ENCODE results near the gene STRADB.
"Not testable (repeated sequence)": the region's sequence is repeated elsewhere in the genome, so short reads cannot be mapped to it uniquely, and the experiment has no call there.

STRADB gene

GRCh38 chr2:201432038-201432620 is 19.4 kb upstream of the STRADB start:
- H3K4me1 ChIP-seq (ENCODE audit: insufficient read depth, low read length): no peaks in the 10 kb centered on the region
- H3K27ac ChIP-seq (ENCODE audit: low read depth, low read length): no peak overlapping the region
- peaks cover 11% of the 10 kb centered on the region for H3K9me3 ChIP-seq (ENCODE audit: insufficient read depth, low read depth, low read length)
- H3K36me3 ChIP-seq (ENCODE audit: insufficient read depth, low read length): no peaks in the 10 kb centered on the region; the same call in 1 of the 2 replicates
- no peaks in the 10 kb centered on the region for H3K27me3 ChIP-seq (ENCODE audit: insufficient read depth, low read length)
- H3K4me3 ChIP-seq (ENCODE audit: low read length): no peak overlapping the region
- no peak overlapping the region for H3K9ac ChIP-seq (ENCODE audit: low read depth, low read length)
- 92% methylated on average over 4 of the region's 4 CpGs for WGBS

- Histone ChIP-seq H3K36me3 (ENCODE audit: insufficient read depth, low read length) (no peaks in the 10 kb centered on the region; the same call in 1 of the 2 replicates), H3K9me3 (ENCODE audit: insufficient read depth, low read depth, low read length) (peaks cover 11% of the 10 kb centered on the region), H3K4me3 (ENCODE audit: low read length) (no peak overlapping the region), H3K9ac (ENCODE audit: low read depth, low read length) (no peak overlapping the region), H3K27me3 (ENCODE audit: insufficient read depth, low read length) (no peaks in the 10 kb centered on the region), H3K27ac (ENCODE audit: low read depth, low read length) (no peak overlapping the region), H3K4me1 (ENCODE audit: insufficient read depth, low read length) (no peaks in the 10 kb centered on the region)
- 94% methylated on average over 4 of the region's 5 CpGs for WGBS
Measured at GRCh38 chr2:201432621-201433393, 18.7 kb upstream of the STRADB start.

- 83% methylated on average over 11 of the region's 11 CpGs for WGBS
Measured at GRCh38 chr2:201433394-201433995, 18.0 kb upstream of the STRADB start.

GRCh38 chr2:201436141-201436540 is 15.4 kb upstream of the STRADB start:
- H3K36me3 ChIP-seq (ENCODE audit: insufficient read depth, low read length): no peaks in the 10 kb centered on the region; the same call in 1 of the 2 replicates
- H3K27me3 ChIP-seq (ENCODE audit: insufficient read depth, low read length): no peaks in the 10 kb centered on the region
- H3K27ac ChIP-seq (ENCODE audit: low read depth, low read length): no peak overlapping the region
- no peak overlapping the region for H3K9ac ChIP-seq (ENCODE audit: low read depth, low read length)
- 100% methylated on average over 2 of the region's 2 CpGs for WGBS
- H3K4me3 ChIP-seq (ENCODE audit: low read length): no peak overlapping the region
- peaks cover 2% of the 10 kb centered on the region; the same call in 1 of the 2 replicates for H3K9me3 ChIP-seq (ENCODE audit: insufficient read depth, low read depth, low read length)
- no peaks in the 10 kb centered on the region for H3K4me1 ChIP-seq (ENCODE audit: insufficient read depth, low read length)

More at GRCh38 chr2:201433394-201433995, 18.0 kb upstream of the STRADB start:
- no peaks in the 10 kb centered on the region; the same call in 1 of the 2 replicates for H3K36me3 ChIP-seq (ENCODE audit: insufficient read depth, low read length)
- H3K4me3 ChIP-seq (ENCODE audit: low read length): no peak overlapping the region
- no peak overlapping the region for H3K9ac ChIP-seq (ENCODE audit: low read depth, low read length)
- no peak overlapping the region for H3K27ac ChIP-seq (ENCODE audit: low read depth, low read length)
- peaks cover 11% of the 10 kb centered on the region for H3K9me3 ChIP-seq (ENCODE audit: insufficient read depth, low read depth, low read length)
- no peaks in the 10 kb centered on the region for H3K4me1 ChIP-seq (ENCODE audit: insufficient read depth, low read length)
- no peaks in the 10 kb centered on the region for H3K27me3 ChIP-seq (ENCODE audit: insufficient read depth, low read length)

- not testable (repeated sequence) for H3K9ac ChIP-seq (ENCODE audit: low read depth, low read length); H3K27me3 ChIP-seq (ENCODE audit: insufficient read depth, low read length); H3K4me3 ChIP-seq (ENCODE audit: low read length); H3K36me3 ChIP-seq (ENCODE audit: insufficient read depth, low read length); H3K27ac ChIP-seq (ENCODE audit: low read depth, low read length); H3K9me3 ChIP-seq (ENCODE audit: insufficient read depth, low read depth, low read length); H3K4me1 ChIP-seq (ENCODE audit: insufficient read depth, low read length)
- 92% methylated on average over 1 of the region's 3 CpGs for WGBS
Measured at GRCh38 chr2:201439336-201439922, 12.1 kb upstream of the STRADB start.

GRCh38 chr2:201440182-201440581 is 11.4 kb upstream of the STRADB start:
- H3K9me3 ChIP-seq (ENCODE audit: insufficient read depth, low read depth, low read length): no peaks in the 10 kb centered on the region
- no peaks in the 10 kb centered on the region for H3K27me3 ChIP-seq (ENCODE audit: insufficient read depth, low read length)
- no peaks in the 10 kb centered on the region for H3K4me1 ChIP-seq (ENCODE audit: insufficient read depth, low read length)
- no peak overlapping the region for H3K27ac ChIP-seq (ENCODE audit: low read depth, low read length)
- H3K36me3 ChIP-seq (ENCODE audit: insufficient read depth, low read length): no peaks in the 10 kb centered on the region
- no peak overlapping the region for H3K4me3 ChIP-seq (ENCODE audit: low read length)
- WGBS: 79% methylated on average over 1 of the region's 1 CpG
- no peak overlapping the region for H3K9ac ChIP-seq (ENCODE audit: low read depth, low read length)

GRCh38 chr2:201441409-201441808 is 10.1 kb upstream of the STRADB start:
- H3K4me3 ChIP-seq (ENCODE audit: low read length): no peak overlapping the region
- no peaks in the 10 kb centered on the region for H3K36me3 ChIP-seq (ENCODE audit: insufficient read depth, low read length)
- WGBS: 94% methylated on average over 7 of the region's 7 CpGs
- no peak overlapping the region for H3K9ac ChIP-seq (ENCODE audit: low read depth, low read length)
- H3K27ac ChIP-seq (ENCODE audit: low read depth, low read length): no peak overlapping the region
- H3K4me1 ChIP-seq (ENCODE audit: insufficient read depth, low read length): no peaks in the 10 kb centered on the region
- no peaks in the 10 kb centered on the region for H3K27me3 ChIP-seq (ENCODE audit: insufficient read depth, low read length)
- H3K9me3 ChIP-seq (ENCODE audit: insufficient read depth, low read depth, low read length): no peaks in the 10 kb centered on the region

- Histone ChIP-seq H3K9me3 (ENCODE audit: insufficient read depth, low read depth, low read length) (no peaks in the 10 kb centered on the region), H3K27ac (ENCODE audit: low read depth, low read length) (no peak overlapping the region), H3K4me3 (ENCODE audit: low read length) (no peak overlapping the region), H3K9ac (ENCODE audit: low read depth, low read length) (no peak overlapping the region), H3K4me1 (ENCODE audit: insufficient read depth, low read length) (no peaks in the 10 kb centered on the region), H3K27me3 (ENCODE audit: insufficient read depth, low read length) (no peaks in the 10 kb centered on the region), H3K36me3 (ENCODE audit: insufficient read depth, low read length) (0 out of 2 replicates have a peak, but pooled peaks cover 4% of the 10 kb centered on the region)
- 91% methylated on average over 2 of the region's 3 CpGs for WGBS
Measured at GRCh38 chr2:201444746-201445465, 6.6 kb upstream of the STRADB start.

GRCh38 chr2:201447086-201447485 is 4.5 kb upstream of the STRADB start:
- 95% methylated on average over 1 of the region's 1 CpG for WGBS
- Histone ChIP-seq H3K4me3 (ENCODE audit: low read length) (no peak overlapping the region), H3K9ac (ENCODE audit: low read depth, low read length) (no peak overlapping the region), H3K27ac (ENCODE audit: low read depth, low read length) (no peak overlapping the region), H3K4me1 (ENCODE audit: insufficient read depth, low read length) (peaks cover 5% of the 10 kb centered on the region; the same call in 1 of the 2 replicates), H3K27me3 (ENCODE audit: insufficient read depth, low read length) (no peaks in the 10 kb centered on the region), H3K36me3 (ENCODE audit: insufficient read depth, low read length) (0 out of 2 replicates have a peak, but pooled peaks cover 4% of the 10 kb centered on the region), H3K9me3 (ENCODE audit: insufficient read depth, low read depth, low read length) (no peaks in the 10 kb centered on the region)

- H3K27ac ChIP-seq (ENCODE audit: low read depth, low read length): no peak overlapping the region
- H3K9ac ChIP-seq (ENCODE audit: low read depth, low read length): no peak overlapping the region
- H3K36me3 ChIP-seq (ENCODE audit: insufficient read depth, low read length): 0 out of 2 replicates have a peak, but pooled peaks cover 4% of the 10 kb centered on the region
- 86% methylated on average over 1 of the region's 1 CpG for WGBS
- H3K9me3 ChIP-seq (ENCODE audit: insufficient read depth, low read depth, low read length): no peaks in the 10 kb centered on the region
- H3K4me1 ChIP-seq (ENCODE audit: insufficient read depth, low read length): peaks cover 5% of the 10 kb centered on the region; the same call in 1 of the 2 replicates
- no peaks in the 10 kb centered on the region for H3K27me3 ChIP-seq (ENCODE audit: insufficient read depth, low read length)
- no peak overlapping the region for H3K4me3 ChIP-seq (ENCODE audit: low read length)
Measured at GRCh38 chr2:201448061-201448460, 3.5 kb upstream of the STRADB start.
